ENCODE results near the gene CPTP.

DNA sequence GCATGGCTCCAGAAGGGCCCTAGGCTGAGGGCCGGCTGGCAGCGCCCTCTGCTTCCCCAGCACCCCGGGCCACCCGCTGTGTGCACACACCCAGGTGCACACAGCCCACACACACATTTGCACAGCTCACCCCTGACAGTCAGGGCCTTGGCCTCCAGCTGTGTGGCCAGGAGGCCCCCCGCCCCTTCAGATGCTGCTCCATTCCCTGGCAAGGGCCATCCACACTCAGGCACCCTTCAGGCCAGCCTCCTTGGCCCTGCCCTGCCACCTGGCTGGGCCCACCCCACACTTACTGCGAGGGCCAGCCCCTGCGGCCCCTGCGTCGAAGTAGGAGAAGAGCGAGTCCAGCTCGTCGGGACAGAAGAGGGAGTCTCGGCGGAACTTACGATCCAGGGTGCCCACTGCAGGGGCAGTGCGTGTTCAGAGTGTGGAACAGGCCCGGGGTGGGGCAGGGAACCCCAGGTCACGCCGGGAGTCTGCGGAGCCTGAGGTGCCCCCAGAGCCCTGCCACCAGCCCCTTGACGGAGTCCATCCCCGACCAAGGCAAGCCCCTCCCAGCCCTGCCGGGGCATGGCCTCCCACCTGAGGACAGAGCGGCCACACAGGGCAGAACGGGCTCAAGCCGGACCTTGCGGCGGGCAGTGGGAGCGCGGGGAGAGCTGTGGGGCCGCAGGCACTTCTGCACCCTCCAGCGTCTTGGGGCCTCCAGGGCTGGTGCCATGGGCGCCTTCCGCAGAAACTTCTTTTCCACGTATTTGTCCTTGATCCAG, 29.3 kb upstream of the CPTP start:
- TF ChIP-seq, protein P1, sequence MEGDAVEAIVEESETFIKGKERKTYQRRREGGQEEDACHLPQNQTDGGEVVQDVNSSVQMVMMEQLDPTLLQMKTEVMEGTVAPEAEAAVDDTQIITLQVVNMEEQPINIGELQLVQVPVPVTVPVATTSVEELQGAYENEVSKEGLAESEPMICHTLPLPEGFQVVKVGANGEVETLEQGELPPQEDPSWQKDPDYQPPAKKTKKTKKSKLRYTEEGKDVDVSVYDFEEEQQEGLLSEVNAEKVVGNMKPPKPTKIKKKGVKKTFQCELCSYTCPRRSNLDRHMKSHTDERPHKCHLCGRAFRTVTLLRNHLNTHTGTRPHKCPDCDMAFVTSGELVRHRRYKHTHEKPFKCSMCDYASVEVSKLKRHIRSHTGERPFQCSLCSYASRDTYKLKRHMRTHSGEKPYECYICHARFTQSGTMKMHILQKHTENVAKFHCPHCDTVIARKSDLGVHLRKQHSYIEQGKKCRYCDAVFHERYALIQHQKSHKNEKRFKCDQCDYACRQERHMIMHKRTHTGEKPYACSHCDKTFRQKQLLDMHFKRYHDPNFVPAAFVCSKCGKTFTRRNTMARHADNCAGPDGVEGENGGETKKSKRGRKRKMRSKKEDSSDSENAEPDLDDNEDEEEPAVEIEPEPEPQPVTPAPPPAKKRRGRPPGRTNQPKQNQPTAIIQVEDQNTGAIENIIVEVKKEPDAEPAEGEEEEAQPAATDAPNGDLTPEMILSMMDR (IDR thresholded peaks at IDR 0.05; ENCODE audit: low read depth, low read length): no peak
- TF ChIP-seq, protein P2, sequence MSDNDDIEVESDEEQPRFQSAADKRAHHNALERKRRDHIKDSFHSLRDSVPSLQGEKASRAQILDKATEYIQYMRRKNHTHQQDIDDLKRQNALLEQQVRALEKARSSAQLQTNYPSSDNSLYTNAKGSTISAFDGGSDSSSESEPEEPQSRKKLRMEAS (IDR thresholded peaks at IDR 0.05; ENCODE audit: low read depth, low read length): no peak
